ENCODE measurements around the gene CPNE1. TPM values are rescaled to one million over a fixed set of nuclear protein-coding genes. Genes with fewer than 3 reads are reported as not detected.

Gene CPNE1
- total and polyA plus RNA-seq, 10 of the 15 experiments (the other 5 are each of a cell fraction or from before 2014, with no cell fraction given) = 84.9 to 209 (median 146) TPM

GRCh38 chr20:35630636-35631035 is 34.1 kb downstream of the CPNE1 start:
- FAIRE-seq = no peak
- Histone ChIP-seq H3K36me3 (ENCODE audit: control insufficient read depth in 2 of 2, insufficient read depth in 2 of 2, low read length in 1 of 2) (peaks cover 18 to 38% of the 10 kb centered on the region in 2 experiments), H3K4me2 (ENCODE audit: control insufficient read depth, insufficient read depth) (no peak overlapping the region), H3K27ac (ENCODE audit: control insufficient read depth, insufficient read depth) (no peak overlapping the region), H3K4me3 (no peak overlapping the region), H2AFZ (ENCODE audit: control insufficient read depth, low read depth, low read length) (no peak overlapping the region), H3K79me2 (ENCODE audit: control insufficient read depth, insufficient read depth, low read length) (no peaks in the 10 kb centered on the region; the same call in none of the 2 replicates), H3K9me3 (replicated peaks; ENCODE audit: control insufficient read depth, insufficient read depth, low read length) (no peaks in the 10 kb centered on the region), H3K27me3 (replicated peaks in 1 of 2; ENCODE audit: control insufficient read depth in 2 of 2, insufficient read depth in 2 of 2, low read length in 1 of 2) (no peaks in the 10 kb centered on the region), H3K4me1 (ENCODE audit: control insufficient read depth, insufficient read depth, low read length) (no peaks in the 10 kb centered on the region), H3K9ac (ENCODE audit: control insufficient read depth, insufficient read depth, low read length) (no peak overlapping the region), H4K20me1 (ENCODE audit: control insufficient read depth, insufficient read depth) (no peaks in the 10 kb centered on the region)
- POLR2A ChIA-PET = interaction anchor here (1.2 kb wide), 1 partner anchor 112 kb away, joined by 3 read pairs; no protein-coding TSS in a partner anchor
- CTCF ChIA-PET = interaction anchor here (1.1 to 1.5 kb wide), 2 partner anchors 12 to 255 kb away, joined by 3 to 8 read pairs; no protein-coding TSS in a partner anchor
- RAD21 ChIA-PET (ENCODE audit: unreplicated experiment) = interaction anchor here (0.6 kb wide), 1 partner anchor 134 kb away, joined by 3 read pairs; no protein-coding TSS in a partner anchor
- ATAC-seq = no peak
- no TSS peak for BruUV-seq (replicated peaks)
- SMC1A ChIA-PET (ENCODE audit: uncharacterized antibody, unreplicated experiment) = interaction anchor here (0.7 to 0.8 kb wide), 2 partner anchors 11 to 24 kb away, joined by 4 read pairs; no protein-coding TSS in a partner anchor
- intact Hi-C loops (cut with micrococcal nuclease; ENCODE audit: unreplicated experiment) (no loop called here), in situ Hi-C loops (cut with MboI) (no loop called here)
- WGBS (ENCODE audit: insufficient coverage, insufficient replicate concordance, low lambda C conversion rate, missing lambda C conversion rate) = 96% methylated on average over 4 of the region's 4 CpGs
- no peak for DNase-seq (ENCODE audit: low read depth, low spot score)
- TF ChIP-seq NR2C2 (IDR thresholded peaks at IDR 0.05; ENCODE audit: borderline replicate concordance, control insufficient read depth, insufficient read length, low read depth) = no peak
- TF ChIP-seq, protein P1, sequence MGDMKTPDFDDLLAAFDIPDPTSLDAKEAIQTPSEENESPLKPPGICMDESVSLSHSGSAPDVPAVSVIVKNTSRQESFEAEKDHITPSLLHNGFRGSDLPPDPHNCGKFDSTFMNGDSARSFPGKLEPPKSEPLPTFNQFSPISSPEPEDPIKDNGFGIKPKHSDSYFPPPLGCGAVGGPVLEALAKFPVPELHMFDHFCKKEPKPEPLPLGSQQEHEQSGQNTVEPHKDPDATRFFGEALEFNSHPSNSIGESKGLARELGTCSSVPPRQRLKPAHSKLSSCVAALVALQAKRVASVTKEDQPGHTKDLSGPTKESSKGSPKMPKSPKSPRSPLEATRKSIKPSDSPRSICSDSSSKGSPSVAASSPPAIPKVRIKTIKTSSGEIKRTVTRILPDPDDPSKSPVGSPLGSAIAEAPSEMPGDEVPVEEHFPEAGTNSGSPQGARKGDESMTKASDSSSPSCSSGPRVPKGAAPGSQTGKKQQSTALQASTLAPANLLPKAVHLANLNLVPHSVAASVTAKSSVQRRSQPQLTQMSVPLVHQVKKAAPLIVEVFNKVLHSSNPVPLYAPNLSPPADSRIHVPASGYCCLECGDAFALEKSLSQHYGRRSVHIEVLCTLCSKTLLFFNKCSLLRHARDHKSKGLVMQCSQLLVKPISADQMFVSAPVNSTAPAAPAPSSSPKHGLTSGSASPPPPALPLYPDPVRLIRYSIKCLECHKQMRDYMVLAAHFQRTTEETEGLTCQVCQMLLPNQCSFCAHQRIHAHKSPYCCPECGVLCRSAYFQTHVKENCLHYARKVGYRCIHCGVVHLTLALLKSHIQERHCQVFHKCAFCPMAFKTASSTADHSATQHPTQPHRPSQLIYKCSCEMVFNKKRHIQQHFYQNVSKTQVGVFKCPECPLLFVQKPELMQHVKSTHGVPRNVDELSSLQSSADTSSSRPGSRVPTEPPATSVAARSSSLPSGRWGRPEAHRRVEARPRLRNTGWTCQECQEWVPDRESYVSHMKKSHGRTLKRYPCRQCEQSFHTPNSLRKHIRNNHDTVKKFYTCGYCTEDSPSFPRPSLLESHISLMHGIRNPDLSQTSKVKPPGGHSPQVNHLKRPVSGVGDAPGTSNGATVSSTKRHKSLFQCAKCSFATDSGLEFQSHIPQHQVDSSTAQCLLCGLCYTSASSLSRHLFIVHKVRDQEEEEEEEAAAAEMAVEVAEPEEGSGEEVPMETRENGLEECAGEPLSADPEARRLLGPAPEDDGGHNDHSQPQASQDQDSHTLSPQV (IDR thresholded peaks at IDR 0.05) = no peak
- TF ChIP-seq LARP7 (IDR thresholded peaks at IDR 0.05) = no peak
- no peak for TF ChIP-seq POLR2AphosphoS2 (IDR thresholded peaks at IDR 0.05; ENCODE audit: low read depth, low read length)
- TF ChIP-seq PAX8 (IDR thresholded peaks at IDR 0.05) = no peak
- no peak for TF ChIP-seq CHD1 (IDR thresholded peaks at IDR 0.05; ENCODE audit: low read depth, low read length)
- TF ChIP-seq, protein P2, sequence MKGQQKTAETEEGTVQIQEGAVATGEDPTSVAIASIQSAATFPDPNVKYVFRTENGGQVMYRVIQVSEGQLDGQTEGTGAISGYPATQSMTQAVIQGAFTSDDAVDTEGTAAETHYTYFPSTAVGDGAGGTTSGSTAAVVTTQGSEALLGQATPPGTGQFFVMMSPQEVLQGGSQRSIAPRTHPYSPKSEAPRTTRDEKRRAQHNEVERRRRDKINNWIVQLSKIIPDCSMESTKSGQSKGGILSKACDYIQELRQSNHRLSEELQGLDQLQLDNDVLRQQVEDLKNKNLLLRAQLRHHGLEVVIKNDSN (IDR thresholded peaks at IDR 0.05; ENCODE audit: borderline replicate concordance, extremely low read length, insufficient read depth, low read depth, low read length) = no peak
- TF ChIP-seq TARDBP (IDR thresholded peaks at IDR 0.05; ENCODE audit: borderline replicate concordance) = no peak
- TF ChIP-seq CHD2 (IDR thresholded peaks at IDR 0.05; ENCODE audit: borderline replicate concordance, low read depth, low read length) = no peak
- no peak for TF ChIP-seq EP300 (IDR thresholded peaks at IDR 0.05; ENCODE audit: borderline replicate concordance in 1 of 2, control insufficient read depth in 1 of 2, low read depth in 2 of 2, low read length in 2 of 2)
- no peak for TF ChIP-seq POLR2AphosphoS5 (IDR thresholded peaks at IDR 0.05; ENCODE audit: low read length)
- TF ChIP-seq ZNF217 (IDR thresholded peaks at IDR 0.05) = no peak
- TF ChIP-seq, protein P3, sequence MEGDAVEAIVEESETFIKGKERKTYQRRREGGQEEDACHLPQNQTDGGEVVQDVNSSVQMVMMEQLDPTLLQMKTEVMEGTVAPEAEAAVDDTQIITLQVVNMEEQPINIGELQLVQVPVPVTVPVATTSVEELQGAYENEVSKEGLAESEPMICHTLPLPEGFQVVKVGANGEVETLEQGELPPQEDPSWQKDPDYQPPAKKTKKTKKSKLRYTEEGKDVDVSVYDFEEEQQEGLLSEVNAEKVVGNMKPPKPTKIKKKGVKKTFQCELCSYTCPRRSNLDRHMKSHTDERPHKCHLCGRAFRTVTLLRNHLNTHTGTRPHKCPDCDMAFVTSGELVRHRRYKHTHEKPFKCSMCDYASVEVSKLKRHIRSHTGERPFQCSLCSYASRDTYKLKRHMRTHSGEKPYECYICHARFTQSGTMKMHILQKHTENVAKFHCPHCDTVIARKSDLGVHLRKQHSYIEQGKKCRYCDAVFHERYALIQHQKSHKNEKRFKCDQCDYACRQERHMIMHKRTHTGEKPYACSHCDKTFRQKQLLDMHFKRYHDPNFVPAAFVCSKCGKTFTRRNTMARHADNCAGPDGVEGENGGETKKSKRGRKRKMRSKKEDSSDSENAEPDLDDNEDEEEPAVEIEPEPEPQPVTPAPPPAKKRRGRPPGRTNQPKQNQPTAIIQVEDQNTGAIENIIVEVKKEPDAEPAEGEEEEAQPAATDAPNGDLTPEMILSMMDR (IDR thresholded peaks at IDR 0.05 in 2 of 3, conservative IDR thresholded peaks at IDR 0.05 in 1 of 3; ENCODE audit: control insufficient read depth in 2 of 3, extremely low read depth in 1 of 3, insufficient read depth in 1 of 3, low read depth in 3 of 3, low read length in 3 of 3) = no peak
- no peak for TF ChIP-seq FOXK2 (IDR thresholded peaks at IDR 0.05)
- no peak for TF ChIP-seq ELK1 (IDR thresholded peaks at IDR 0.05; ENCODE audit: low read depth, low read length)
- TF ChIP-seq KAT2A (conservative IDR thresholded peaks at IDR 0.05; ENCODE audit: control insufficient read depth, low read depth, low read length) = no peak
- no peak for TF ChIP-seq MYB (IDR thresholded peaks at IDR 0.05; ENCODE audit: borderline replicate concordance, low read depth, low read length)

All from GM12878 (cell line).